ENCODE measurements around the gene YPEL1. TPM values are rescaled to one million over a fixed set of nuclear protein-coding genes. Genes with fewer than 3 reads are reported as not detected.

The YPEL1 gene
- total RNA-seq, 1 experiment from 2014 or later = 3.6 TPM

DNA sequence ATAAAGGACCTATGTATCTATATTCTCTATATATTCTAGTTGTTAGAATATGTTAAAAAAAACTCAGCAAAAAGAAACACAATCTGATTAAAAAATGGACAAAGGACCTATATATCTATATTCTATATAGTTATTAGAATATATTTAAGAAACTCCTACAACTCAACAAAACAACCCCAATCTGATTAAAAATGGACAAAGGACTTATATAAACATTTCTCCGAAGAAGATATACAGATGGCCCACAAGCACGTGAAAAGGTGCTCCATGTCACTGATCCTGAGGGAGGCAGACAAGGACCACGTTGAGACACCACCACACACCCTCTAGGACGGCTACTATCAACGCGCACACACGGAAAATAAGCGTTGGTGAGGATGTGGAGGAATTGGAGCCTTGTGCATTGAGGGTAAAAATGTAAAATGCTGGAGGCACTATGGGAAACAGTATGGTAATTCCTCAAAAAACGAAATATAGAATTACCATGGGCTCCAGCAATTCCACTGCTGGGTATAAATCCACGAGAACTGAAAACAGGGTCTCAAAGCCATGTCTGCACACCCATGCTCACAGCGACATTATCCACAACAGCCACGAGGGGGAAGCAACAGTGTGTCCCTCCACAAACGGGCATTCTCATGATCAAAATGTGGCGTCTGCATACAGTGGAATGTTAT is 22.7 kb downstream of the YPEL1 start:
- Histone ChIP-seq H3K27ac (ENCODE audit: low read depth, low read length, poor library complexity, severe bottlenecking) (no peak overlapping the region), H3K4me1 (ENCODE audit: insufficient read depth, low read length, poor library complexity, severe bottlenecking) (peaks cover 4% of the 10 kb centered on the region), H3K36me3 (ENCODE audit: insufficient read depth, low read length, poor library complexity, severe bottlenecking) (no peaks in the 10 kb centered on the region), H3K4me3 (ENCODE audit: low read depth, low read length, poor library complexity, severe bottlenecking) (no peak overlapping the region), H3K27me3 (replicated peaks; ENCODE audit: insufficient read depth, low read depth, low read length, poor library complexity) (no peaks in the 10 kb centered on the region), H3K9me3 (ENCODE audit: low read depth, low read length, poor library complexity, severe bottlenecking) (no peaks in the 10 kb centered on the region)
- DNase-seq (ENCODE audit: low spot score) = peak; percentile 93
- CTCF ChIA-PET = interaction anchor here (0.6 to 1.0 kb wide), 3 partner anchors 226 to 240 kb away, joined by 3 to 8 read pairs (median 3); partner anchors contain the start of gene PPM1F
- POLR2A ChIA-PET (ENCODE audit: low non-redundant PET) = no interaction called here
- intact Hi-C loops (cut with micrococcal nuclease; ENCODE audit: unreplicated experiment) = loop anchor here (1.0 to 5.0 kb wide), 3 partner anchors 49 to 240 kb away; partner anchors contain the start of gene PPM1F
- no peak for TF ChIP-seq EZH2 (IDR thresholded peaks at IDR 0.05; ENCODE audit: borderline replicate concordance, low read depth, low read length, poor library complexity, severe bottlenecking)
- TF ChIP-seq, protein P1, sequence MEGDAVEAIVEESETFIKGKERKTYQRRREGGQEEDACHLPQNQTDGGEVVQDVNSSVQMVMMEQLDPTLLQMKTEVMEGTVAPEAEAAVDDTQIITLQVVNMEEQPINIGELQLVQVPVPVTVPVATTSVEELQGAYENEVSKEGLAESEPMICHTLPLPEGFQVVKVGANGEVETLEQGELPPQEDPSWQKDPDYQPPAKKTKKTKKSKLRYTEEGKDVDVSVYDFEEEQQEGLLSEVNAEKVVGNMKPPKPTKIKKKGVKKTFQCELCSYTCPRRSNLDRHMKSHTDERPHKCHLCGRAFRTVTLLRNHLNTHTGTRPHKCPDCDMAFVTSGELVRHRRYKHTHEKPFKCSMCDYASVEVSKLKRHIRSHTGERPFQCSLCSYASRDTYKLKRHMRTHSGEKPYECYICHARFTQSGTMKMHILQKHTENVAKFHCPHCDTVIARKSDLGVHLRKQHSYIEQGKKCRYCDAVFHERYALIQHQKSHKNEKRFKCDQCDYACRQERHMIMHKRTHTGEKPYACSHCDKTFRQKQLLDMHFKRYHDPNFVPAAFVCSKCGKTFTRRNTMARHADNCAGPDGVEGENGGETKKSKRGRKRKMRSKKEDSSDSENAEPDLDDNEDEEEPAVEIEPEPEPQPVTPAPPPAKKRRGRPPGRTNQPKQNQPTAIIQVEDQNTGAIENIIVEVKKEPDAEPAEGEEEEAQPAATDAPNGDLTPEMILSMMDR (conservative IDR thresholded peaks at IDR 0.05; ENCODE audit: low read depth, low read length) = peak; percentile 90
- BruUV-seq (replicated peaks) = no TSS peak

DNA sequence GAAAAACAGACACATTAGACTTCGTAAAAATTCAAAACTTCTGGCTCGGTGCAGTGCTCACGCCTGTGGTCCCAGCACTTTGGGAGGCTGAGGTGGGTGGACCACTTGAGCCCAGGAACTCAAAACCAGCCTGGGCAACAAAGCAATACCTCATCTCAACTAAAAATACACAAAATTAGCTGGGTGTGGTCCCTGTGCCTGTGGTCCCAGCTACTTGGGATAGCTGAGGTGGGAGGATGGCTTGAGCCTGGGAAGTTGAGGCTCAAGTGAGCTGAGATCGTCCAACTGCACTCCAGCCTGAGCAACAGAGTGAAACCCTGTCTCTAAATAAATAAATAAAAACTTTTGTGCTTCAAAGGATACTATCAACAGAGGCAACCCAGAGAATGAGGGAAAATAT is 23.7 kb downstream of the YPEL1 start:
- POLR2A ChIA-PET (ENCODE audit: low non-redundant PET) = no interaction called here
- intact Hi-C loops (cut with micrococcal nuclease; ENCODE audit: unreplicated experiment) = loop anchor here (2.0 to 5.0 kb wide), 2 partner anchors 50 to 241 kb away; partner anchors contain the start of gene PPM1F
- no peaks in the 10 kb centered on the region for H3K9me3 ChIP-seq (ENCODE audit: low read depth, low read length, poor library complexity, severe bottlenecking)
- DNase-seq (ENCODE audit: low spot score) = no peak
- H3K36me3 ChIP-seq (ENCODE audit: insufficient read depth, low read length, poor library complexity, severe bottlenecking) = no peaks in the 10 kb centered on the region
- CTCF ChIA-PET = interaction anchor here (0.6 kb wide), 1 partner anchor 730 kb away, joined by 3 read pairs; the partner anchor contains the start of gene LZTR1
- H3K27me3 ChIP-seq (replicated peaks; ENCODE audit: insufficient read depth, low read depth, low read length, poor library complexity) = no peaks in the 10 kb centered on the region
- H3K27ac ChIP-seq (ENCODE audit: low read depth, low read length, poor library complexity, severe bottlenecking) = no peak overlapping the region
- no peak for TF ChIP-seq EZH2 (IDR thresholded peaks at IDR 0.05; ENCODE audit: borderline replicate concordance, low read depth, low read length, poor library complexity, severe bottlenecking)
- TF ChIP-seq, protein P1 (conservative IDR thresholded peaks at IDR 0.05; ENCODE audit: low read depth, low read length) = no peak
- no peak overlapping the region for H3K4me3 ChIP-seq (ENCODE audit: low read depth, low read length, poor library complexity, severe bottlenecking)
- no TSS peak for BruUV-seq (replicated peaks)
- H3K4me1 ChIP-seq (ENCODE audit: insufficient read depth, low read length, poor library complexity, severe bottlenecking) = peaks cover 4% of the 10 kb centered on the region

DNA sequence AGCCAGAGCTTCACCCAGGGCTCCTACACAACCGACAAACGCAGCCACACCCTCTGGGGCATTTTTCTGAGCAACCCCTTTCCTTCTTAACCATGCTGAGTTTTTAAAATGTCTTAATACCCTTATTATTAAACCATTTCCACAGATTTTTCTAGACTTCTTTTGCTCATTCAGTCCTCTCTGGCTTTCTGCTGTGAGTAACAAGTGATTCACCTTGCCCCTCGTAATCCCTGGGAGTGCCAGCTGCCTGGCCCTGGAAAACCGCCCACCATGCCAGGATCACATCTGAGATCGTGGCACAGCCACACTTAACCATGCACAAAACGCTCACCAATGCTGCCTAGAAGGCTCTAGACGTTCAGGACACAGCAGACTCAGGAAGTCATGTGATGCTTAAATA is 25.4 kb downstream of the YPEL1 start:
- POLR2A ChIA-PET (ENCODE audit: low non-redundant PET) = no interaction called here
- no peak for DNase-seq (ENCODE audit: low spot score)

More for the DNA sequence above, 25.4 kb downstream of the YPEL1 start:
- intact Hi-C loops (cut with micrococcal nuclease; ENCODE audit: unreplicated experiment) = loop anchor here (5.0 kb wide), 1 partner anchor 52 kb away; no protein-coding TSS in a partner anchor
- no peaks in the 10 kb centered on the region for H3K27me3 ChIP-seq (replicated peaks; ENCODE audit: insufficient read depth, low read depth, low read length, poor library complexity)
- H3K27ac ChIP-seq (ENCODE audit: low read depth, low read length, poor library complexity, severe bottlenecking) = no peak overlapping the region
- no peaks in the 10 kb centered on the region for H3K9me3 ChIP-seq (ENCODE audit: low read depth, low read length, poor library complexity, severe bottlenecking)
- H3K4me3 ChIP-seq (ENCODE audit: low read depth, low read length, poor library complexity, severe bottlenecking) = no peak overlapping the region
- BruUV-seq (replicated peaks) = no TSS peak
- no peaks in the 10 kb centered on the region for H3K36me3 ChIP-seq (ENCODE audit: insufficient read depth, low read length, poor library complexity, severe bottlenecking)
- CTCF ChIA-PET = no interaction called here
- no peak for TF ChIP-seq EZH2 (IDR thresholded peaks at IDR 0.05; ENCODE audit: borderline replicate concordance, low read depth, low read length, poor library complexity, severe bottlenecking)
- TF ChIP-seq, protein P1 (conservative IDR thresholded peaks at IDR 0.05; ENCODE audit: low read depth, low read length) = no peak
- peaks cover 4% of the 10 kb centered on the region for H3K4me1 ChIP-seq (ENCODE audit: insufficient read depth, low read length, poor library complexity, severe bottlenecking)

Measured in A673 (cell line).